ENCODE results near the gene PCDHA8. TPM values are rescaled to one million over a fixed set of nuclear protein-coding genes. Genes with fewer than 3 reads are reported as not detected.
A peak's percentile ranks its signal among the peaks of the same experiment; 100 is the strongest.
"Not testable (repeated sequence)": the region's sequence is repeated elsewhere in the genome, so short reads cannot be mapped to it uniquely, and the experiment has no call there.

PCDHA8 gene
- total RNA-seq, 1 experiment from 2014 or later = not detected

DNA sequence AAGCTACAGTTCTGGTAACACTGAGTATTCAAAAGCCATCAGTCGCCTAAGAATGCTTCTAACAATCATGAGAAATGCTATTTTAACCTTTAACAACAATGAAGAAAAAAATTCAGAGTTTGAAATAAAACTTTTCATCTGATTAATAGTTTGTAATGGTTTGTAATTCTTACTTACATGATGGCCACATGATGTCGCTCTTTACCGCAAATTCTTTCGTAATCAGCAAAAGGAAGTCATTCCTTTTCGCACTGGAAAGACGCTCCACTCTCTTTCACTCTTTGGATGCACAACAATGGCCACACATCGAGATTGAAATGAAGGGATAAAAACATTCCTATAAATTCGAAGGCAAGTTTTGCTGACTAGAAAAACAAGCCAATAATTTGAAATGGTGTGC, 7.0 kb upstream of the PCDHA8 start, which contains the start of gene PCDHA7:
TSS of gene PCDHA7 (plus strand) at position 277 of the 400 bp plus-strand sequence. CDS start at position 392, 115 bp downstream.
- POLR2A ChIA-PET (ENCODE audit: unreplicated experiment) = no interaction called here
- TF ChIP-seq, protein P1, sequence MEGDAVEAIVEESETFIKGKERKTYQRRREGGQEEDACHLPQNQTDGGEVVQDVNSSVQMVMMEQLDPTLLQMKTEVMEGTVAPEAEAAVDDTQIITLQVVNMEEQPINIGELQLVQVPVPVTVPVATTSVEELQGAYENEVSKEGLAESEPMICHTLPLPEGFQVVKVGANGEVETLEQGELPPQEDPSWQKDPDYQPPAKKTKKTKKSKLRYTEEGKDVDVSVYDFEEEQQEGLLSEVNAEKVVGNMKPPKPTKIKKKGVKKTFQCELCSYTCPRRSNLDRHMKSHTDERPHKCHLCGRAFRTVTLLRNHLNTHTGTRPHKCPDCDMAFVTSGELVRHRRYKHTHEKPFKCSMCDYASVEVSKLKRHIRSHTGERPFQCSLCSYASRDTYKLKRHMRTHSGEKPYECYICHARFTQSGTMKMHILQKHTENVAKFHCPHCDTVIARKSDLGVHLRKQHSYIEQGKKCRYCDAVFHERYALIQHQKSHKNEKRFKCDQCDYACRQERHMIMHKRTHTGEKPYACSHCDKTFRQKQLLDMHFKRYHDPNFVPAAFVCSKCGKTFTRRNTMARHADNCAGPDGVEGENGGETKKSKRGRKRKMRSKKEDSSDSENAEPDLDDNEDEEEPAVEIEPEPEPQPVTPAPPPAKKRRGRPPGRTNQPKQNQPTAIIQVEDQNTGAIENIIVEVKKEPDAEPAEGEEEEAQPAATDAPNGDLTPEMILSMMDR (conservative IDR thresholded peaks at IDR 0.05) = 0 out of 2 replicates have a peak, but pooled peaks have one; percentile 19
- TF ChIP-seq EZH2 (IDR thresholded peaks at IDR 0.05; ENCODE audit: low read depth) = no peak
- H3K27ac ChIP-seq = no peak within 1 kb of the TSS

DNA sequence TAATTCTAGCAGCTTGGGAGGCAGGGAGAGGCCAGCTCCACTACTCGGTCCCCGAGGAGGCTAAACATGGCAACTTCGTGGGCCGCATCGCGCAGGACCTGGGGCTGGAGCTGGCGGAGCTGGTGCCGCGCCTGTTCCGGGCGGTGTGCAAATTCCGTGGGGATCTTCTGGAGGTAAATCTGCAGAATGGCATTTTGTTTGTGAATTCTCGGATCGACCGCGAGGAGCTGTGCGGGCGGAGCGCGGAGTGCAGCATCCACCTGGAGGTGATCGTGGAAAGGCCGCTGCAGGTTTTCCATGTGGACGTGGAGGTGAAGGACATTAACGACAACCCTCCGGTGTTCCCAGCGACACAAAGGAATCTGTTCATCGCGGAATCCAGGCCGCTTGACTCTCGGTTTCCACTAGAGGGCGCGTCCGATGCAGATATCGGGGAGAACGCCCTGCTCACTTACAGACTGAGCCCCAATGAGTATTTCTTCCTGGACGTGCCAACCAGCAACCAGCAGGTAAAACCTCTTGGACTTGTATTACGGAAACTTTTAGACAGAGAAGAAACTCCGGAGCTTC, 6.5 kb upstream of the PCDHA8 start:
- H3K4me2 ChIP-seq; H3K27me3 ChIP-seq (ENCODE audit: insufficient read depth, low read depth); H3K9me3 ChIP-seq (ENCODE audit: insufficient read depth, low read depth); H3K79me2 ChIP-seq (ENCODE audit: low read depth); H3F3A ChIP-seq (ENCODE audit: insufficient read depth, low read depth); H3K4me3 ChIP-seq; POLR2A ChIA-PET (ENCODE audit: unreplicated experiment); H3K9me2 ChIP-seq (ENCODE audit: insufficient read depth); intact Hi-C loops (cut with micrococcal nuclease; ENCODE audit: unreplicated experiment); H3K4me1 ChIP-seq (replicated peaks; ENCODE audit: insufficient read depth); H3K27ac ChIP-seq; H2AFZ ChIP-seq; BruUV-seq (replicated peaks); H3K36me3 ChIP-seq (ENCODE audit: low read depth); H4K20me1 ChIP-seq (ENCODE audit: insufficient read depth); CTCF ChIA-PET; DNase-seq: not testable (repeated sequence)

More for the DNA sequence above, 7.0 kb upstream of the PCDHA8 start, which contains the start of gene PCDHA7:
- Histone ChIP-seq H3K36me3 (ENCODE audit: low read depth) (no peaks in the 10 kb centered on the region), H2AFZ (no peak within 1 kb of the TSS), H3K4me1 (replicated peaks; ENCODE audit: insufficient read depth) (no peaks in the 10 kb centered on the region), H3K9me3 (ENCODE audit: insufficient read depth, low read depth) (no peaks in the 10 kb centered on the region; the same call in 1 of the 2 replicates), H4K20me1 (ENCODE audit: insufficient read depth) (no peaks in the 10 kb centered on the region), H3F3A (ENCODE audit: insufficient read depth, low read depth) (no peaks in the 10 kb centered on the region), H3K27me3 (ENCODE audit: insufficient read depth, low read depth) (no peaks in the 10 kb centered on the region), H3K4me3 (no peak within 1 kb of the TSS), H3K79me2 (ENCODE audit: low read depth) (no peaks in the 10 kb centered on the region), H3K4me2 (no peak within 1 kb of the TSS), H3K9me2 (ENCODE audit: insufficient read depth) (no peaks in the 10 kb centered on the region)
- BruUV-seq (replicated peaks) = no TSS peak
- DNase-seq = no peak
- CTCF ChIA-PET = no interaction called here
- intact Hi-C loops (cut with micrococcal nuclease; ENCODE audit: unreplicated experiment) = no loop called here

DNA sequence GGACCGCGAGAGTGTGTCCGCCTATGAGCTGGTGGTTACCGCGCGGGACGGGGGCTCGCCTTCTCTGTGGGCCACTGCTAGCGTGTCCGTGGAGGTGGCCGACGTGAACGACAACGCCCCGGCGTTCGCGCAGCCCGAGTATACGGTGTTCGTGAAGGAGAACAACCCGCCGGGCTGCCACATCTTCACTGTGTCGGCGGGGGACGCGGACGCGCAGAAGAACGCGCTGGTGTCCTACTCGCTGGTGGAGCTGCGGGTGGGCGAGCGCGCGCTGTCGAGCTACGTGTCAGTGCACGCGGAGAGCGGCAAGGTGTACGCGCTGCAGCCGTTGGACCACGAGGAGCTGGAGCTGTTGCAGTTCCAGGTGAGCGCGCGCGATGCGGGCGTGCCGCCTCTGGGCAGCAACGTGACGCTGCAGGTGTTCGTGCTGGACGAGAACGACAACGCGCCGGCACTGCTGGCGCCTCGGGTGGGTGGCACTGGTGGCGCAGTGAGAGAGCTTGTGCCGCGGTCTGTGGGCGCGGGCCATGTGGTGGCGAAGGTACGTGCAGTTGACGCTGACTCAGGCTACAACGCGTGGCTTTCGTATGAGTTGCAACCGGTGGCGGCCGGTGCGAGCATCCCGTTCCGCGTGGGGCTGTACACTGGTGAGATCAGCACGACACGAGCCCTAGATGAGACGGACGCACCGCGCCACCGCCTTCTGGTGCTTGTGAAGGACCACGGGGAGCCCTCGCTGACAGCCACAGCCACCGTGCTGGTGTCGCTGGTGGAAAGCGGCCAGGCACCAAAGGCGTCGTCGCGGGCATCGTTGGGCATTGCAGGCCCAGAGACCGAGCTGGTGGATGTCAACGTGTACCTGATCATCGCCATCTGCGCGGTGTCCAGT, 5.1 kb upstream of the PCDHA8 start:
- no peaks in the 10 kb centered on the region for H3K36me3 ChIP-seq (ENCODE audit: low read depth)
- BruUV-seq (replicated peaks) = no TSS peak
- no peak overlapping the region for H2AFZ ChIP-seq
- H3K4me1 ChIP-seq (replicated peaks; ENCODE audit: insufficient read depth) = no peaks in the 10 kb centered on the region
- TF ChIP-seq, protein P1 (conservative IDR thresholded peaks at IDR 0.05) = no peak
- TF ChIP-seq EZH2 (IDR thresholded peaks at IDR 0.05; ENCODE audit: low read depth) = no peak
- no peaks in the 10 kb centered on the region for H3F3A ChIP-seq (ENCODE audit: insufficient read depth, low read depth)
- no peak overlapping the region for H3K4me2 ChIP-seq
- no peaks in the 10 kb centered on the region for H3K27me3 ChIP-seq (ENCODE audit: insufficient read depth, low read depth)
- H3K9me3 ChIP-seq (ENCODE audit: insufficient read depth, low read depth) = no peaks in the 10 kb centered on the region; the same call in 1 of the 2 replicates
- no peaks in the 10 kb centered on the region for H3K9me2 ChIP-seq (ENCODE audit: insufficient read depth)
- ChIA-PET CTCF (no interaction called here), POLR2A (ENCODE audit: unreplicated experiment) (no interaction called here)
- intact Hi-C loops (cut with micrococcal nuclease; ENCODE audit: unreplicated experiment) = no loop called here
- no peak for DNase-seq
- H3K79me2 ChIP-seq (ENCODE audit: low read depth) = no peaks in the 10 kb centered on the region
- H3K4me3 ChIP-seq = no peak overlapping the region
- H4K20me1 ChIP-seq (ENCODE audit: insufficient read depth) = no peaks in the 10 kb centered on the region
- no peak overlapping the region for H3K27ac ChIP-seq
